ENCODE results near the gene WDR33. TPM values are rescaled to one million over a fixed set of nuclear protein-coding genes. Genes with fewer than 3 reads are reported as not detected.
A peak's percentile ranks its signal among the peaks of the same experiment; 100 is the strongest.

The WDR33 gene
- total and polyA plus RNA-seq, 9 of the 15 experiments (the other 6 are each of a cell fraction or from before 2014, with no cell fraction given), result 24.2 to 57.4 (median 38.4) TPM

- TF ChIP-seq CTCFL (IDR thresholded peaks at IDR 0.05; ENCODE audit: borderline replicate concordance, insufficient read depth, low read depth, low read length, poor library complexity, severe bottlenecking), result no peak
- TF ChIP-seq ARHGAP35 (IDR thresholded peaks at IDR 0.05; ENCODE audit: partially characterized antibody), result no peak
- TF ChIP-seq ZFPM2 (CRISPR knock-in tag; IDR thresholded peaks at IDR 0.05), result no peak
- TF ChIP-seq MTA3 (IDR thresholded peaks at IDR 0.05; ENCODE audit: borderline replicate concordance), result 0 out of 2 replicates have a peak, but pooled peaks have one; percentile 77
- peak; percentile 23 for TF ChIP-seq ARID1B (IDR thresholded peaks at IDR 0.05)
- TF ChIP-seq HOMEZ (CRISPR knock-in tag; IDR thresholded peaks at IDR 0.05), result 0 out of 2 replicates have a peak, but pooled peaks have one; percentile 39
- peak; percentile 53; the same call in 1 of the 2 replicates for TF ChIP-seq KAT8 (IDR thresholded peaks at IDR 0.05; ENCODE audit: low read depth)
- peak; percentile 50 to 86; a peak in 3 of 4 replicates for TF ChIP-seq MAZ (CRISPR knock-in tag; conservative IDR thresholded peaks at IDR 0.05 in 1 of 2, IDR thresholded peaks at IDR 0.05 in 1 of 2)
- peak; percentile 76 for TF ChIP-seq ZBTB12 (CRISPR knock-in tag; IDR thresholded peaks at IDR 0.05)
- peak; percentile 77 to 80 for TF ChIP-seq MNT (conservative IDR thresholded peaks at IDR 0.05)
- TF ChIP-seq HNRNPLL (IDR thresholded peaks at IDR 0.05; ENCODE audit: low read depth, low read length, poor library complexity, severe bottlenecking), result peak; percentile 92
- peak; percentile 43 for TF ChIP-seq PKNOX1 (IDR thresholded peaks at IDR 0.05)
- TF ChIP-seq ARID3A (IDR thresholded peaks at IDR 0.05; ENCODE audit: borderline replicate concordance, low read depth, low read length), result no peak
- peak; percentile 73; the same call in 1 of the 2 replicates for TF ChIP-seq DIDO1 (tag; IDR thresholded peaks at IDR 0.05; ENCODE audit: low read depth)
- TF ChIP-seq ZNF444 (CRISPR knock-in tag; IDR thresholded peaks at IDR 0.05), result no peak
- TF ChIP-seq TBP (optimal IDR thresholded peaks at IDR 0.05; ENCODE audit: low read depth, low read length), result peak; percentile 93
- TF ChIP-seq HDAC6 (IDR thresholded peaks at IDR 0.05; ENCODE audit: low read depth, low read length), result no peak
These were observed at the start of gene WDR33 (continued) for GRCh38 chr2:127810619-127811396.
